Astrocyte (in vitro differentiated cells and primary cell): Measurements from ENCODE around the gene LYZ. TPM values are rescaled to one million over a fixed set of nuclear protein-coding genes. Genes with fewer than 3 reads are reported as not detected.
A peak's percentile ranks its signal among the peaks of the same experiment; 100 is the strongest.

Source experiments
- DNase-seq: peaks from one replicate; pipeline ENCODE4 v3.0.0-alpha.2; 2010; ENCODE audit warnings: low read depth
- FAIRE-seq: peaks from 2 replicates; lab custom pipeline; 2011; peaks lifted over from hg19 to GRCh38; lab: Jason Lieb, UNC
- H2AFZ ChIP-seq: 2 replicates; pipeline ENCODE4 v1.6.0; 2012; ENCODE audit warnings: low read depth, low read length, inconsistent platforms
- H3K27ac ChIP-seq: 2 replicates; pipeline ENCODE4 v1.5.1; 2011; ENCODE audit warnings: low read depth, low read length, inconsistent platforms
- H3K27me3 ChIP-seq: 2 replicates; pipeline ENCODE4 v1.6.0; 2011; ENCODE audit warnings: low read length, inconsistent platforms; ENCODE audit not compliant: insufficient read depth
- H3K36me3 ChIP-seq: 2 replicates; pipeline ENCODE4 v1.5.1; 2011; ENCODE audit warnings: low read length, inconsistent platforms; ENCODE audit not compliant: insufficient read depth
- H3K4me1 ChIP-seq: 2 replicates; pipeline ENCODE4 v1.5.1; 2011; ENCODE audit warnings: low read length, inconsistent platforms; ENCODE audit not compliant: insufficient read depth
- H3K4me2 ChIP-seq: 2 replicates; pipeline ENCODE4 v1.6.0; 2012; ENCODE audit warnings: low read length, inconsistent platforms
- H3K4me3 ChIP-seq: 2 replicates; pipeline ENCODE4 v1.5.1; 2011; ENCODE audit warnings: low read depth, mild to moderate bottlenecking, low read length, inconsistent platforms; ENCODE audit not compliant: insufficient read depth
- H3K79me2 ChIP-seq: 2 replicates; pipeline ENCODE4 v1.6.0; 2012; ENCODE audit warnings: mild to moderate bottlenecking, low read length, inconsistent platforms; ENCODE audit not compliant: insufficient read depth
- H3K9ac ChIP-seq: 2 replicates; pipeline ENCODE4 v1.6.0; 2012; ENCODE audit warnings: mild to moderate bottlenecking, low read length, inconsistent platforms
- H3K9me3 ChIP-seq: 2 replicates; pipeline ENCODE4 v1.5.1; 2012; ENCODE audit warnings: low read depth, mild to moderate bottlenecking, low read length, inconsistent platforms; ENCODE audit not compliant: insufficient read depth
- H4K20me1 ChIP-seq: 2 replicates; pipeline ENCODE4 v1.6.0; 2012; ENCODE audit warnings: low read length, inconsistent platforms; ENCODE audit not compliant: insufficient read depth
- H3K27ac Mint-ChIP-seq: one replicate; pipeline ENCODE4 v1.8.0; 2021; ENCODE audit warnings: mild to moderate bottlenecking, mixed read lengths; ENCODE audit not compliant: unreplicated experiment
- H3K27me3 Mint-ChIP-seq: one replicate; pipeline ENCODE4 v1.8.0; 2021; ENCODE audit warnings: low read depth, mixed read lengths; ENCODE audit not compliant: unreplicated experiment
- H3K36me3 Mint-ChIP-seq: one replicate; pipeline ENCODE4 v1.8.0; 2021; ENCODE audit warnings: low read depth, mixed read lengths; ENCODE audit not compliant: unreplicated experiment
- H3K4me1 Mint-ChIP-seq: one replicate; pipeline ENCODE4 v1.8.0; 2021; ENCODE audit warnings: low read depth, mixed read lengths; ENCODE audit not compliant: unreplicated experiment
- H3K4me3 Mint-ChIP-seq: one replicate; pipeline ENCODE4 v1.8.0; 2021; ENCODE audit warnings: mild to moderate bottlenecking, moderate library complexity, mixed read lengths; ENCODE audit not compliant: unreplicated experiment
- H3K9me3 Mint-ChIP-seq: one replicate; pipeline ENCODE4 v1.8.0; 2021; ENCODE audit warnings: mild to moderate bottlenecking, mixed read lengths; ENCODE audit not compliant: unreplicated experiment
- CTCF ChIP-seq: IDR thresholded peaks from 2 replicates; pipeline ENCODE4 v1.5.1; 2011; ENCODE audit warnings: low read depth, mild to moderate bottlenecking, inconsistent platforms, low read length, moderate library complexity; ENCODE audit not compliant: insufficient read depth
- EZH2 ChIP-seq: IDR thresholded peaks from 2 replicates; pipeline ENCODE4 v1.6.1; 2012; ENCODE audit warnings: mild to moderate bottlenecking, low read length, inconsistent platforms; ENCODE audit not compliant: insufficient read depth
- total RNA-seq: library from RNA; stranded (reverse); gene quantifications from 2 replicates; pipeline ENCODE4 v1.2.1, GENCODE V29; 2021

The LYZ gene
- total RNA-seq, 1 donor from 2014 or later: 0.45 TPM

DNA sequence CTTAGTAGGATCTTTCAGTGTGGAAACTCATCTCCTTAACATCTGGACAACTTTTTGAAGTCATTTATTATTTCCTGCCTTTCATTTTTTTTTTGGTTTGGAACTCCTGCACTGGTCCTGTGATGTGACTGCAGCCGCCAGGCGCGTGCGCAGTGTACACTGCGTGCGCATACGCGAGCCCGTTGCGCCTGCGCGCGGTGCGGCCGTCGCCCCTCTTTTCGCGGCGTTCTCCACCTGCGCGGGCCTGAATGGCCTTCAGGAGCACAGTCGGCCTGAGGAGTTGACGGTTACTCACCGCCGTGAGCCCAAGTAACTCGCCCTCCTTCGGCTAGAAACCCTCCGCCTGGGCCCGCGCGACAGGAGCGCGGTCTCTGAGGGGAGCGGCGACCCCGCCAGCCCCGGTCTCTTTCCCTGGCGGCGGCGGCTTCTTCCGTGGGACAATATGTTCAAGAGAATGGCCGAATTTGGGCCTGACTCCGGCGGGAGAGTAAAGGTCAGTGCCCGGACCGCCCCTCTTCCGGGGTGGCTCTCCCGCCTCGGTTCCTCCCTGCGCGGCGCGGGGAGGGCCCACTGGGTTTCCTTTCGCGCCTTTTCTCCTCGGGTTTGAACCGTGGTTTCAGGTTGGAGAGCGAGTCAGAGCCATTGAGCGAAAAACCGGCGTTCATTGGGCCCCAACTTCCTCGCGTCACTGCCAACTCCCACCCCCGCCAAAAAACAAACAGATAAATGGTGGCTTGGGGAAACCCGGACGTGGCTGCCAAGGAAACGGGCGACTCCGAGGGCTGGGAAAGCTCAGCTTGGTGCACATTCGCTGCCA lies 11.6 kb downstream of the LYZ start, which contains the start of gene YEATS4:
YEATS4 (plus strand) TSS at position 213 of the 817 bp plus-strand sequence; CDS start at position 443, 230 bp downstream.
- H2AFZ ChIP-seq: peak within 1 kb of the TSS; percentile 89

DNA sequence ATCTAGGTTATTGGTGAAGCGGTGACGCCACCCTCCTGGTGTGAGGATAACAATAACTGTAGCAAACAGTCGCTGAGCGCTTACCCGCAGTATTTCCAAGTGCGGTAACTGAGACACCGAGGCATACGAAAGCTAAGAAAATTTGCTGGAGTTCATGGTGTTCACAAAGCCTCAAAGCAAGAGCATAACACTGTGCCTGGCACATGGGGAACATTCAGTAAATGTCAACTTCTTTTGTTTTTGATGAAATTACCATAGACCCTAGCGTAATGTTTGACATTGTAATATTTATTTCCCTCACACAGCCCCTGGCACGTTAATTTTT lies 12.1 kb downstream of the LYZ start:
- H3K9me3 ChIP-seq: no peaks in the 10 kb centered on the region
- Mint-ChIP-seq H3K36me3 (no peaks in the 10 kb centered on the region), H3K27ac (peak overlapping the region; percentile 86), H3K4me3 (peak overlapping the region; percentile 91), H3K4me1 (no peaks in the 10 kb centered on the region), H3K9me3 (no peaks in the 10 kb centered on the region), H3K27me3 (no peaks in the 10 kb centered on the region)
- H3K4me3 ChIP-seq: peak overlapping the region; percentile 76
- H3K79me2 ChIP-seq: peaks cover 8% of the 10 kb centered on the region
- TF ChIP-seq CTCF (no peak), EZH2 (no peak)
- peak overlapping the region; percentile 92 for H3K4me2 ChIP-seq
- H3K9ac ChIP-seq: peak overlapping the region; percentile 90
- FAIRE-seq (no peak), DNase-seq (no peak)
- H3K36me3 ChIP-seq: no peaks in the 10 kb centered on the region
- no peaks in the 10 kb centered on the region for H4K20me1 ChIP-seq
- peak overlapping the region; percentile 89 for H2AFZ ChIP-seq
- H3K4me1 ChIP-seq: peaks cover 3% of the 10 kb centered on the region
- H3K27ac ChIP-seq: peak overlapping the region; percentile 90
- H3K27me3 ChIP-seq: no peaks in the 10 kb centered on the region

More for the DNA sequence above, 11.6 kb downstream of the LYZ start, which contains the start of gene YEATS4:
- Histone ChIP-seq H3K4me3 (peak within 1 kb of the TSS; percentile 76), H3K9ac (peak within 1 kb of the TSS; percentile 90), H3K4me2 (peak within 1 kb of the TSS; percentile 92), H3K4me1 (peaks cover 3% of the 10 kb centered on the region), H3K36me3 (no peaks in the 10 kb centered on the region), H4K20me1 (no peaks in the 10 kb centered on the region), H3K79me2 (peaks cover 8% of the 10 kb centered on the region), H3K9me3 (no peaks in the 10 kb centered on the region), H3K27me3 (no peaks in the 10 kb centered on the region), H3K27ac (peak within 1 kb of the TSS; percentile 90)
- TF ChIP-seq CTCF (no peak), EZH2 (no peak)
- peaks cover 2% of the 10 kb centered on the region for H3K4me1 Mint-ChIP-seq
- no peaks in the 10 kb centered on the region for H3K9me3 Mint-ChIP-seq
- DNase-seq (peak; percentile 87), FAIRE-seq (no peak)
- H3K27me3 Mint-ChIP-seq: no peaks in the 10 kb centered on the region
- H3K4me3 Mint-ChIP-seq: peak within 1 kb of the TSS; percentile 91
- peak within 1 kb of the TSS; percentile 86 for H3K27ac Mint-ChIP-seq
- H3K36me3 Mint-ChIP-seq: no peaks in the 10 kb centered on the region

DNA sequence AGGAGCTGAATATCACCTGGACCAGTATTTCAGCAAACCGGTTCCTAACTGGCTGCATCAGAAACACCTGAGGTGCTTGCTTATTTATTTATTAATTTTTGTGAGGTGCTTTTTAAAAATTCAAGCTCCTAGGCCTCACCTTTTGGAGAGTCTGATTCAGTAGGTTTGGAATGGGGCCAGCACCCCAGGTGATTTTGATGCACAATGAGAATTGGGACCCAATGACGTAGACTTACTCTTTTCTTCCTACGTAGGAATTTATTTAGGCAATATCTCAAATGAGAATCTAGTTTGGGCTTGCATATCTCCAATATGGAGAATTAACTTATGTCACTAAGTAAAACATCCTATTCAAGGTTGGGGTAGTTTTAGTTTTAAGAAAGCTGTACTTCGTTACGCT lies 18.6 kb downstream of the LYZ start:
- FAIRE-seq: no peak
- Mint-ChIP-seq H3K4me1 (no peaks in the 10 kb centered on the region), H3K27me3 (no peaks in the 10 kb centered on the region), H3K36me3 (peaks cover 3% of the 10 kb centered on the region), H3K9me3 (no peaks in the 10 kb centered on the region), H3K27ac (no peak overlapping the region), H3K4me3 (no peak overlapping the region)
- H3K9ac ChIP-seq: no peak overlapping the region
- no peaks in the 10 kb centered on the region for H3K27me3 ChIP-seq
- TF ChIP-seq CTCF (no peak), EZH2 (no peak)
- no peak overlapping the region for H2AFZ ChIP-seq
- H3K79me2 ChIP-seq: no peaks in the 10 kb centered on the region
- no peak overlapping the region for H3K27ac ChIP-seq
- no peak overlapping the region for H3K4me3 ChIP-seq
- no peak for DNase-seq
- no peaks in the 10 kb centered on the region for H3K9me3 ChIP-seq
- no peaks in the 10 kb centered on the region for H4K20me1 ChIP-seq
- no peak overlapping the region for H3K4me2 ChIP-seq
- no peaks in the 10 kb centered on the region for H3K4me1 ChIP-seq
- H3K36me3 ChIP-seq: peaks cover 8% of the 10 kb centered on the region
